Measurements from ENCODE around the gene MUC4.

DNA sequence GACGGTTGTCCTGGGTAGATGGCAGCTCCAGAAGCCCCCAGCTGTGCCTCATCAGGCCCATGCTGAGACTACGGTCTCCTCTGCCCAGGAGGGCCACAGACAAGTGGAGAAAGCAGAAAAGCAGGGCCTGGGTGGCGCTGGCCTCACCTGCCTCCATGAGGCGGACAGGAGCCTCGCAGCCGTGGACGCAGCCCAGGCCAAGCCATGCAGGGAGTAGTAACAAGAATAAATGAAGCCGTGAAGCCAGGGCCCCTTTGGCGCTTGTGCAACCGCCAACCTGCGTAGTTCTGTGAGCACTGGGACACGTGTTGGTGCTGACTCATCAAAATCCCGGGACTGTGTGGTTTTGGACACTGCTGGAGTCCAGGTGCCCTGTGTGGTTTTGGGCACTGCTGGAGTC is 12.3 kb upstream of the MUC4 start:
- TF ChIP-seq CTCF (IDR thresholded peaks at IDR 0.05) (no peak), POLR2A (IDR thresholded peaks at IDR 0.05) (no peak)
